PC-3 (cell line): ENCODE data around the gene BCAR3. TPM values are rescaled to one million over a fixed set of nuclear protein-coding genes. Genes with fewer than 3 reads are reported as not detected.
A peak's percentile ranks its signal among the peaks of the same experiment; 100 is the strongest.

Source experiments
- ATAC-seq: fragments of 200-7000 bp; cut with Tn5 transposase; 2 replicates; pipeline ENCODE4 v1.9.1; 2020; ENCODE audit warnings: mild to moderate bottlenecking, moderate library complexity
- BruUV-seq: library from RNA; stranded (reverse); fragments of 400-500 nt; replicated peaks from 2 replicates; lab custom pipeline; 2021; lab: Mats Ljungman, UMichigan
- CTCF ChIA-PET: fragments of 300-600 bp; sonication (Branson Sonifier 250); formaldehyde crosslinking; loops from one replicate; lab custom pipeline; 2022; ENCODE audit warnings: antibody characterized with exemption; lab: Charles Lee
- POLR2A ChIA-PET: fragments of 300-600 bp; sonication (Branson Sonifier 250); formaldehyde crosslinking; loops from one replicate; lab custom pipeline; 2022; ENCODE audit warnings: antibody characterized with exemption; ENCODE audit not compliant: unreplicated experiment; lab: Charles Lee
- DNase-seq: peaks from one replicate; pipeline ENCODE4 v3.0.0-alpha.2; 2015
- H2AFZ ChIP-seq: fragments of 300-600 bp; sonication (generic); 2 replicates; pipeline ENCODE4 v1.6.0; 2016; ENCODE audit warnings: antibody characterized with exemption, low read length
- H3F3A ChIP-seq: fragments of 300-600 bp; sonication (generic); one replicate; pipeline ENCODE4 v1.6.0; 2017; ENCODE audit warnings: antibody characterized with exemption, low read length, control low read depth, mild to moderate bottlenecking; ENCODE audit not compliant: unreplicated experiment
- H3K27ac ChIP-seq: fragments of 300-600 bp; sonication (generic); 2 replicates; pipeline ENCODE4 v1.5.1; 2016; ENCODE audit warnings: mild to moderate bottlenecking, low read length
- H3K27me3 ChIP-seq: fragments of 300-600 bp; sonication (generic); 2 replicates; pipeline ENCODE4 v1.6.1; 2016; ENCODE audit warnings: low read length, mixed read lengths
- H3K36me3 ChIP-seq: fragments of 300-600 bp; sonication (generic); 2 replicates; pipeline ENCODE4 v1.6.1; 2016; ENCODE audit warnings: low read depth, mixed run types, low read length, mixed read lengths
- H3K4me1 ChIP-seq: fragments of 300-600 bp; sonication (generic); 2 replicates; pipeline ENCODE4 v1.5.1; 2016; ENCODE audit warnings: low read length; ENCODE audit not compliant: insufficient read depth
- H3K4me2 ChIP-seq: fragments of 300-600 bp; sonication (generic); 2 replicates; pipeline ENCODE4 v1.6.0; 2016; ENCODE audit warnings: low read length
- H3K4me3 ChIP-seq: fragments of 300-600 bp; sonication (generic); 2 replicates; pipeline ENCODE4 v1.5.1; 2016; ENCODE audit warnings: mild to moderate bottlenecking, low read length, mixed read lengths
- H3K79me2 ChIP-seq: fragments of 300-600 bp; sonication (generic); 2 replicates; pipeline ENCODE4 v1.6.1; 2017; ENCODE audit warnings: low read length, mixed read lengths
- H3K9ac ChIP-seq: fragments of 300-600 bp; sonication (generic); 2 replicates; pipeline ENCODE4 v1.6.0; 2016; ENCODE audit warnings: mild to moderate bottlenecking, low read length
- H3K9me2 ChIP-seq: fragments of 300-600 bp; sonication (generic); replicated peaks from 2 replicates; pipeline ENCODE4 v1.6.1; 2016; ENCODE audit warnings: mixed run types, low read length, mixed read lengths
- H3K9me3 ChIP-seq: fragments of 300-600 bp; sonication (generic); 2 replicates; pipeline ENCODE4 v1.6.1; 2016; ENCODE audit warnings: low read length, mixed read lengths
- H4K20me1 ChIP-seq: fragments of 300-600 bp; sonication (generic); 2 replicates; pipeline ENCODE4 v1.6.1; 2016; ENCODE audit warnings: low read length, mixed read lengths
- EZH2 ChIP-seq: fragments of 300-600 bp; sonication (generic); IDR thresholded peaks from one replicate; pipeline ENCODE4 v1.6.1; 2017; ENCODE audit warnings: antibody characterized with exemption, mild to moderate bottlenecking, low read length; ENCODE audit not compliant: unreplicated experiment
- EZH2phosphoT487 ChIP-seq: fragments of 300-600 bp; sonication (generic); IDR thresholded peaks from 2 replicates; pipeline ENCODE4 v1.6.1; 2018; ENCODE audit warnings: mild to moderate bottlenecking, antibody characterized with exemption, low read length, borderline replicate concordance
- intact Hi-C: fragments of 100-400 bp; cut with micrococcal nuclease; formaldehyde crosslinking; loops from 2 replicates; pipeline ENCODE4 v1.9.0; 2023
- total RNA-seq: library from RNA; depleted of rRNA; stranded (reverse); fragments of >200 nt; gene quantifications from 2 replicates; pipeline ENCODE4 v1.2.3, GENCODE V29; 2014; rRNA removed
- TF ChIP-seq, protein P1 (sequence below): fragments of 300-600 bp; sonication (generic); conservative IDR thresholded peaks from 2 replicates; pipeline ENCODE4 v1.5.1; 2017; ENCODE audit warnings: antibody characterized with exemption, low read depth, mild to moderate bottlenecking, low read length

Gene BCAR3
- total RNA-seq, 1 experiment from 2014 or later = 171 TPM

- intact Hi-C loops = no loop called here
- Histone ChIP-seq H3F3A (peaks cover 14% of the 10 kb centered on the region), H3K9me2 (no peaks in the 10 kb centered on the region), H3K36me3 (no peaks in the 10 kb centered on the region), H4K20me1 (peaks cover 11% of the 10 kb centered on the region; the same call in 1 of the 2 replicates), H3K4me1 (peaks cover 26% of the 10 kb centered on the region), H3K79me2 (peaks cover 9% of the 10 kb centered on the region; the same call in 1 of the 2 replicates), H3K27me3 (no peaks in the 10 kb centered on the region), H3K4me3 (no peak overlapping the region), H3K4me2 (no peak overlapping the region), H2AFZ (no peak overlapping the region), H3K27ac (no peak overlapping the region), H3K9ac (no peak overlapping the region), H3K9me3 (no peaks in the 10 kb centered on the region)
- no TSS peak for BruUV-seq
- TF ChIP-seq, protein P1, sequence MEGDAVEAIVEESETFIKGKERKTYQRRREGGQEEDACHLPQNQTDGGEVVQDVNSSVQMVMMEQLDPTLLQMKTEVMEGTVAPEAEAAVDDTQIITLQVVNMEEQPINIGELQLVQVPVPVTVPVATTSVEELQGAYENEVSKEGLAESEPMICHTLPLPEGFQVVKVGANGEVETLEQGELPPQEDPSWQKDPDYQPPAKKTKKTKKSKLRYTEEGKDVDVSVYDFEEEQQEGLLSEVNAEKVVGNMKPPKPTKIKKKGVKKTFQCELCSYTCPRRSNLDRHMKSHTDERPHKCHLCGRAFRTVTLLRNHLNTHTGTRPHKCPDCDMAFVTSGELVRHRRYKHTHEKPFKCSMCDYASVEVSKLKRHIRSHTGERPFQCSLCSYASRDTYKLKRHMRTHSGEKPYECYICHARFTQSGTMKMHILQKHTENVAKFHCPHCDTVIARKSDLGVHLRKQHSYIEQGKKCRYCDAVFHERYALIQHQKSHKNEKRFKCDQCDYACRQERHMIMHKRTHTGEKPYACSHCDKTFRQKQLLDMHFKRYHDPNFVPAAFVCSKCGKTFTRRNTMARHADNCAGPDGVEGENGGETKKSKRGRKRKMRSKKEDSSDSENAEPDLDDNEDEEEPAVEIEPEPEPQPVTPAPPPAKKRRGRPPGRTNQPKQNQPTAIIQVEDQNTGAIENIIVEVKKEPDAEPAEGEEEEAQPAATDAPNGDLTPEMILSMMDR = no peak
- TF ChIP-seq EZH2 = no peak
- TF ChIP-seq EZH2phosphoT487 = no peak
- ChIA-PET CTCF (no interaction called here), POLR2A (no interaction called here)
- DNase-seq = peak; percentile 64
- no peak for ATAC-seq
Observed at GRCh38 chr1:93516164-93516563, 165.5 kb downstream of the BCAR3 start.

Other genes starting within 250 kb of the BCAR3 start
- 27.6 and 28.3 TPM in 2 replicates for gene FNBP1L, start 233.7 kb downstream of the BCAR3 start, total RNA-seq
- gene DNTTIP2, start 197.4 kb upstream of the BCAR3 start, total RNA-seq = 47.8 and 47.9 TPM in 2 replicates
- 26.0 and 26.3 TPM in 2 replicates for gene GCLM, start 227.6 kb upstream of the BCAR3 start, total RNA-seq